Left renal cortex interstitium (tissue), 4 donors: ENCODE data around the gene PNLIPRP1. TPM values are rescaled to one million over a fixed set of nuclear protein-coding genes. Genes with fewer than 3 reads are reported as not detected.

ENCODE experiments used
- DNase-seq, 4 donors: peaks; one replicate each; pipeline ENCODE4 v3.0.0-alpha.2; 2013; ENCODE audit warnings: low read depth in 4 of 4, low spot score in 2 of 4, missing footprints in 1 of 4
- polyA plus RNA-seq, 4 donors: library from polyadenylated mRNA; unstranded; fragments of 120-200 nt; gene quantifications; one replicate each; pipeline ENCODE4 v1.2.1, GENCODE V29; 2013; ENCODE audit not compliant: insufficient read length in 4 of 4

PNLIPRP1 gene
- under 1 TPM in 1 of 4 donors, not detected in 3; 0.27 TPM for polyA plus RNA-seq

- DNase-seq, result no peak
Measured at GRCh38 chr10:116590590-116591444, at the start of gene PNLIPRP1. Gene PNLIPRP1, plus strand, starts transcription at chr10:116590959. Its CDS starts 171 bp downstream, at chr10:116591130.

GRCh38 chr10:116542007-116542677 lies 48.6 kb upstream of the PNLIPRP1 start:
- DNase-seq, result no peak

DNA sequence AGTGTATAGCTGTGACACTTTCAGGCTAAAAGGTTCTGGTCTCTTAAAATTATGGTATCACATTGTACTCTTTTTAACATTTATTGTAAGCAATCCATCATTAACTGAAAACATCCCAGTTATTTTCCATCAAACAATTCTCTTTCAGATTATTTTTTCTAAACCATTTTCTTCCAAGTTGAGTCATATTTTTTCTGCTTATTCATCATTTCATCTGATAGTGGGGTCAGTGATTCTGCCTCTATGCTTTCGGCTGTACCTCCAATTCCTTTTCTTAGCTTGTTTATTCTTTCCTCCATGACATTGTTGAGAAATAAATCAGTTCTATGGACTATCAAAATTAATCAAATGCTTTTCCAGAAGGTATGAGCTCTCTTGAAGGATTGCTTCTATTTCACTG lies 45.6 kb upstream of the PNLIPRP1 start:
- DNase-seq, result no peak

- DNase-seq, result no peak
Measured at GRCh38 chr10:116545756-116546155, 45.0 kb upstream of the PNLIPRP1 start, which contains the start of gene PNLIP. Gene PNLIP, plus strand, starts transcription at chr10:116545931. Its CDS starts 162 bp downstream, at chr10:116546093.

DNA sequence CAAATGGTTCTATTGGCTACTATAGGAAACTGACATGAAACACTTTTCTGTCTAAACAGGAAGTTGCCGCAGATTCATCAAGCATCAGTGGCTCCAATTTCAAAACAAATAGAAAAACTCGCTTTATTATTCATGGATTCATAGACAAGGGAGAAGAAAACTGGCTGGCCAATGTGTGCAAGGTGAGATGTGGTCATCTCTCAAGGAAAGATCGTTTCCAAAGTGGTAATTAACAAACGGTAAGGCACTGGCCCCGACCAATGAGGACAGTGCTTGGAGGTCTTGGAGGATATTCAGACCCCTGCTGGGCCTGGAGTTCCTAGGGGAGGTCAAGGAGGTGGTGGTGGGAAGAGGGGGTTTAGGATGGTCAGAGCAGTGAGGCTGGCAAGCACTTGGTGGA lies 42.5 kb upstream of the PNLIPRP1 start:
- no peak for DNase-seq

DNA sequence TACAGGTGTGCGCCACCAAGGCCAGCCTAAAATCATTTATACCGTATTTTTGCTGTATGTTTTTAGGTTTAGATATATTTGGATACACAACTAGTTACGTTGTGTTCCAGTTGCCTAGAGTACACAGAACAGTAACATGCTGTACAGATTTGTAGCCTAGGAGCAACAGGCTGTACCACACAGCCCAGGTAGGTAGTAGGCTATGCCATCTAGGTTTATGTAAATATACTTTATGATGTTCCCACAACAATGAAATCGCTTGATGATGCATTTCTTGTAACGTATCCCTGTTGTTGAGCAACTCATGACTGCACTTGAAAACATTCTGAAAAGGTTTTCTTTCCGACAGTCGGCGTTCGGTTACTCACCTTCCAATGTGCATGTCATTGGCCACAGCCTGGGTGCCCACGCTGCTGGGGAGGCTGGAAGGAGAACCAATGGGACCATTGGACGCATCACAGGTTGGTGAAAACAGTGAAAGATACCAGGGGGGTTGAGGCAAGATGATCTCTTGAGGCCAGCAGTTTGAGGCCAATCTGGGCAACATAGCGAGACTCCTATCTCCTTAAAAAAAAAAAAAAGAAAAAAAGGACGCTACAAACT lies 37.3 kb upstream of the PNLIPRP1 start:
- DNase-seq, result no peak

DNA sequence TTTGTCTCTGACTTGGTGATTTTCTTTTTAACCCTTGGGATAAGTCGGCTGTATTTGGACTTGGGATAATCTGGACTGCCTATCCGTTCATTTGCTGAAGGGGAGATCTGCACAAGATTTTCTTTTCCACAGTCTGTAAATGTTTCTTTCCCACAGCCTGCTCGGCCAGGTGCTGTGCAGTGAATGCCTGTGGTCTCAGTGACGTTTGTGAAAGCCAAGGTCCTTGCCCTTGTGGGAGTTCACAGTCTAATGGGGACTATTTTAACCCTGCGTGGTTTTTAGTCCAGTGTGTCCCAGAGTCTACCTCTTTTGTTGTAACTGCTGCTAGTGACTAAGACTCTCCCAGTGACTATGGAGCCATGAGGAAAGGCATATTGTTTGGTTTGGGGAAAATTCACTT lies 36.1 kb upstream of the PNLIPRP1 start:
- no peak for DNase-seq

DNA sequence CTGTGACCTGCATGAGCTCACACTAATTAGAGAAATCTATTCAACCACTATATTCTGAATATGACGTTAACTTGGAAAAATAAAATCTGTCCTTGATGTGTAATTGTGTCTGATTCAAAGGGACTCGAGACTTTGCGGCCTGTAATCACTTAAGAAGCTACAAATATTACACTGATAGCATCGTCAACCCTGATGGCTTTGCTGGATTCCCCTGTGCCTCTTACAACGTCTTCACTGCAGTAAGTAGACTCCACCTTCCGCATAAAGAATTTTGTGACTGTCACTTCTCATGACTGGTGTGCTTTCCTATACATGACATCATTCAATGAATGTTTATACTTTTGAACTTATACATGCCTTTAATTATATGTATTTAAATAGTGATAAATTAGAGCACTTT lies 34.9 kb upstream of the PNLIPRP1 start:
- no peak for DNase-seq

DNA sequence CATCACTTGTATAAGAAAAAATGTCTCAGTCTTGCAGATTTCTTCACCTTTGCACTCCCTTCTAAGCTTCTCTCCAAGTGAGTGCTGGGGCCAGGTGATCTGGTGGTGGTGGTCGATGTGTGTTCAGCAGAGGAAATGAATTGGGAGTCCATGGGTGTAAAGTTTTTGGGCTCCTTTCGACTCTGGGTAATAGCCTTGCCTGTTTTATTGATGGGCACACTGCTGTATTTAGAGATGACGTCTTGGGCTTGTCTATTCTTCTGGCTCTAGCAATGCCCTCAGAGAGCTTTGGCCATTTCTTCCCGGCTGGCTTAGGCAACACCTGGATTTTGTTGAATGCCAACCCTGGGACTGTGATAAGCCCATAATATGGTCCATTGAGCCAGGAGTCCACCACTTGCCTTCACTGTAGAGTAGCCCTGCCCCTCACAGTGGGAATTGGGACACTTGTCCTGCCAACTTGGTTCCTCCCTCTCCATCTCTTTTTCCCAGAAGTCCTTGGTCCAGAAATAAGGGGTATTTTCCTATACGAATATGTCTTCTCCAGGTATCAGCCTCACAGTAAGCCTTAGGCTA lies 33.4 kb upstream of the PNLIPRP1 start:
- no peak for DNase-seq

DNA sequence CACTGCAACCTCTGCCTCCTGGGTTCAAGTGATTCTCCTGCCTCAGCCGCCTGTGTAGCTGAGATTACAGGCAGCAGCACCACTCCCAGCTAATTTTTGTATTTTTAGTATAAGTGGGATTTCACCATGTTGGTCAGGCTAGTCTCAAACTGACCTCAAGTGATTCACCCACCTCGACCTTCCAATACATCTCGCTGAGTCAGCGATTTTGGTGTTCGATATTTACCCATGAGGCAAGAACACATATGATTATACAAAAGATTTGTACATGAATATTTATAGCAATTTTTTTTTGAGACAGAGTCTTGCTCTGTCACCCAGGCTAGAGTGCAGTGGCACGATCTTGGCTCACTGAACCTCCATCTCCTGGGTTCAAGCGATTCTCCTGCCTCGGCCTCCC lies 25.2 kb upstream of the PNLIPRP1 start:
- no peak for DNase-seq

- DNase-seq, result no peak
Measured at GRCh38 chr10:116566932-116567331, 23.8 kb upstream of the PNLIPRP1 start.

GRCh38 chr10:116567335-116567734 lies 23.4 kb upstream of the PNLIPRP1 start:
- DNase-seq, result no peak

DNA sequence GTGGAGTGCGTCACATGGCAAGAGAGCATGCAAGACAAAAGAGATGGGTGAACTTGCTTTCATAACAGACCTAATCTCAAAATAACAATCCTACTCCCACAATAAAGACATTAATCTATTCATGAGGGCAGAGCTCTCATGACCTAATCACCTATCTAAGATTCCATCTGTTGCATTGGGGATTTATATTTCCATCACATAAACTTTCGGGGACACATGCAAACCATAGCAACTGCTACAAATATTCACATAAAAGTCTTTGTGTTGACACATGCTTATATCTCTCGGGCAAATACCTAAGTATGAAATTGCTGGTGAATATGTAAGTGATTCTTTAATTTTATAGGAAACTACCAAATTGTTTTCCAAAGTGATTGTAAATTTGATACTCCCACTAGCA lies 16.0 kb upstream of the PNLIPRP1 start:
- no peak for DNase-seq

GRCh38 chr10:116587878-116588591 lies 2.7 kb upstream of the PNLIPRP1 start:
- DNase-seq, result no peak

- no peak for DNase-seq
Measured at GRCh38 chr10:116588995-116589394, 1.8 kb upstream of the PNLIPRP1 start.

GRCh38 chr10:116589926-116590325 lies 833 bp upstream of the PNLIPRP1 start:
- DNase-seq, result no peak

DNA sequence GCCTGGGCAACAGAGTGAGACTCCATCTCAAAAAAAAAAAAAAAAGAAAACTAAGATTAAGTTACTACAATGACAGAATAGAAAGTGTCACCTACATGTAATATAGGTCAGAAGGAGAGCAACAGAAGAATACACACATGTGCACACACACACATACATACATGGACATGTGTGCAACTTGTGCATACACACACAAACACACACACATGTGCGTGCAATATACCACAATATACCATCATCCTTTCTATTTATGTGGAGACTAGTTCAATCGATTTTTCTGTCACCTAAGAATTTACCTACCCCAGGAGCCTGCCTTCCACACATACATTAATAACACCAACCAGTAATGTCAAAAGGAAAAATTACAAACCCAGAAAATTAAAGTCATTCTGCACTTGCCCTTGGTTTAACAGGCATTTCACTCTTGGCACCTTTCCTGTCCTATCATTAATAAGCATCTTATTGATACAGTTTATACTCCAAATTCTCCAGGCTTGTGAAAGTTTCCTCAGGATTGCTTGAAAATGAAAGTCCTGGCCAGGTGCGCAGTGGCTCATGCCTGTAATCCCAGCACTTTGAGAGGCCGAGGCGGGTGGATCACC lies 2.5 kb downstream of the PNLIPRP1 start:
- no peak for DNase-seq

DNA sequence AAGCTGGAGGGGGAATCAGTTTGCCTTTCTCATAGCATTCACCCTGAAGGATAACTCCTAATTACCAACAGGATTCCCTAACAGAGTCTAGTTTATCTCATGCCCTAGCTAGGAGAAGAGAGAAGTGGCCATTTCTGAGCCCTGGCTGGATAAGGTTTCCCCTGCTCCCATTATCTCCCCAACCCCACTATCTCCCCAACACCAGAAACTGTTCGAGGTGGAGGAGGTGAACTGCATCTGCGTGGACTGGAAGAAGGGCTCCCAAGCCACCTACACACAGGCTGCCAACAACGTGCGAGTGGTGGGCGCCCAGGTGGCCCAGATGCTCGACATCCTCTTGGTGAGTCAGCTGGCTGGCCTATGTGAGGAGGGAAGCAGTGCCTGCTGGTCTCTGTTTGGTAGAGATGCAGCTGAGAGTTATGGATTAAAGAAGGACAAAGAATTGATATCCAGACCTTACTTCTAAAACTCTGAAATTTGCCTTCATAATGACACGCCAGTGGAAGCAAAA lies 3.8 kb downstream of the PNLIPRP1 start:
- no peak for DNase-seq

- DNase-seq, result no peak
Measured at GRCh38 chr10:116596062-116596461, 5.3 kb downstream of the PNLIPRP1 start.

DNA sequence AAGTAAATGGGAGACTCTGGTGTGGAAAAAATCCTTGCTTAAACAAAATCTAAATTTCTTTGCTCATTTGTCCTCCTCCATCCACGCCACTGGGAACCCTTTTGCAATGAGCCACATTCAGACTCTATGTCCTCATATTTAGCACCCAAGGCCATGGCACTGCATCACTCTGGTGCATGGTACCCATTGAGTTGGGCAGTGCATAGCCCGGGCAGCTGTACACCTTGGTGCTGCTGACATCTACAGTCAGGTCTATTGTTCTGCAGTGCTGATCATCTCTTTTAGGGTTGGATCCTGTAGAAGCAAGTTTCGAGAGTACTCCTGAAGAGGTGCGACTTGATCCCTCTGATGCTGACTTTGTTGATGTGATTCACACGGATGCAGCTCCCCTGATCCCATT lies 6.8 kb downstream of the PNLIPRP1 start:
- DNase-seq, result no peak
